ENCODE measurements around the gene ID3. TPM values are rescaled to one million over a fixed set of nuclear protein-coding genes. Genes with fewer than 3 reads are reported as not detected.

The ID3 gene
- total RNA-seq, 1 donor from 2014 or later: 420 TPM

DNA sequence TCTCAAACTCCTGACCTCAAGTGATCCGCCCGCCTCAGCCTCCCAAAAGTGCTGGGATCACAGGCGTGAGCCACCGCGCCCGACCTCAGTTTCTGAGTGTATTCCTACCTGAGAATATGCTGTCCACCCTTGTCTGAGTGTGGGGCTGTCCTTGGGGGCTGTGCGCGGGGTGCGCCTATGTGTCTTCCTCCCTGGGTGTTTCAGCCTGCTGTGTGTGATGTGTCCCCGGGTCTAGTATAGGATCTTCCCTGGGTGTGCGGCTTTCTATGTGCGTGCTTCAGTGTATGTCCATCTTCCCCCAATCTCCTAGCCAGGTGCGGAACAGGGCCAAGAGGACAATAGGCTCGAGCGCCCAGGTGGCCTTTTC, 8.3 kb upstream of the ID3 start:
- TF ChIP-seq CTCF (IDR thresholded peaks at IDR 0.05; ENCODE audit: unreplicated experiment): no peak
- H3K27ac Mint-ChIP-seq: peak overlapping the region; percentile 98

DNA sequence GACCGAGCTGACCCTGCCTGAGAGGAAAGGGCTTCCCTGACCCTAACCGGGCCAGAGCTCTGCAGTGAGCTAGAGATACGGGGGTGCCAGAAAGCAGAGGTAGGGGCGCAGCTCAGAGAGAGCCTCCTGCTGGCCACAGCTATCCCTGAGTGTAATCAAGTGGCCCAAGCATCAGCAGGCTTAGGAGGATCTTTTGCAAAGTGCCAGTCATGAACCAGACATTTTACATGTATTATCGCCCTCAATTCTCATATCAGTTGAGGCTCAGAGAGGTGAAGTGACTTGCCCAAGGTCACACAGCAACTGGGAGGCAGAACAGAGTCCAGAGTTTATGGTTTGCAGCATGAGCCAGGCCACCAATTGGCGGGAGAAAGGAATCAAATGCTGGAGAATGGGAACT, 7.0 kb upstream of the ID3 start:
- Mint-ChIP-seq H3K27ac (peak overlapping the region; percentile 98), H3K9me3 (ENCODE audit: low read depth) (no peaks in the 10 kb centered on the region), H3K4me3 (ENCODE audit: low read depth) (peak overlapping the region; percentile 43), H3K4me1 (ENCODE audit: low read depth) (peaks cover 63% of the 10 kb centered on the region), H3K27me3 (no peaks in the 10 kb centered on the region), H3K36me3 (ENCODE audit: insufficient read depth) (no peaks in the 10 kb centered on the region)
- TF ChIP-seq CTCF (IDR thresholded peaks at IDR 0.05; ENCODE audit: unreplicated experiment): no peak
- no peak for DNase-seq (ENCODE audit: low spot score, unreplicated experiment)

More for the DNA sequence above, 8.3 kb upstream of the ID3 start:
- Mint-ChIP-seq H3K9me3 (ENCODE audit: low read depth) (no peaks in the 10 kb centered on the region), H3K4me3 (ENCODE audit: low read depth) (peak overlapping the region; percentile 68), H3K36me3 (ENCODE audit: insufficient read depth) (no peaks in the 10 kb centered on the region), H3K4me1 (ENCODE audit: low read depth) (peaks cover 51% of the 10 kb centered on the region), H3K27me3 (no peaks in the 10 kb centered on the region)
- DNase-seq (ENCODE audit: low spot score, unreplicated experiment): no peak

DNA sequence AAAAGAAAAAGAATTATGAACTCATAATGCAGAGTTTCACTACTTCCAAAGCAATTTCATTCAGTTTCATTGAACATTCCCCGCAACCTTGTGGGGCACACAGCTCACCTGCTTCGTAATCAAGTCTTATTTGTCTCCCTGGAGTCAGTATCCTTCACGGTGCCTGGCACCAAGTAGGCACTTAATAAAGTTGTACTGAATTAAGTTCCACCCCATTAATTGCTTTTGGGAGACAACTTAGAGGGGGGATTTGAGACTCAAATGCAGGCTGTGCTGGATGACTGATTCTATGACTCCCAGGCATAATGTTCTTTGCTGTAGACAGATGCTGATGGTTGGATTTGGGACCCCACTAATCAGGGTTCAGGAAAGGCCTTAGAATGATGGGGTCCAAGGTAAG, 6.5 kb upstream of the ID3 start:
- H3K4me3 Mint-ChIP-seq (ENCODE audit: low read depth): peak overlapping the region; percentile 43
- H3K36me3 Mint-ChIP-seq (ENCODE audit: insufficient read depth): no peaks in the 10 kb centered on the region
- H3K27me3 Mint-ChIP-seq: no peaks in the 10 kb centered on the region
- H3K27ac Mint-ChIP-seq: peak overlapping the region; percentile 100
- H3K4me1 Mint-ChIP-seq (ENCODE audit: low read depth): peaks cover 68% of the 10 kb centered on the region
- no peak for TF ChIP-seq CTCF (IDR thresholded peaks at IDR 0.05; ENCODE audit: unreplicated experiment)
- H3K9me3 Mint-ChIP-seq (ENCODE audit: low read depth): no peaks in the 10 kb centered on the region
- DNase-seq (ENCODE audit: low spot score, unreplicated experiment): no peak

DNA sequence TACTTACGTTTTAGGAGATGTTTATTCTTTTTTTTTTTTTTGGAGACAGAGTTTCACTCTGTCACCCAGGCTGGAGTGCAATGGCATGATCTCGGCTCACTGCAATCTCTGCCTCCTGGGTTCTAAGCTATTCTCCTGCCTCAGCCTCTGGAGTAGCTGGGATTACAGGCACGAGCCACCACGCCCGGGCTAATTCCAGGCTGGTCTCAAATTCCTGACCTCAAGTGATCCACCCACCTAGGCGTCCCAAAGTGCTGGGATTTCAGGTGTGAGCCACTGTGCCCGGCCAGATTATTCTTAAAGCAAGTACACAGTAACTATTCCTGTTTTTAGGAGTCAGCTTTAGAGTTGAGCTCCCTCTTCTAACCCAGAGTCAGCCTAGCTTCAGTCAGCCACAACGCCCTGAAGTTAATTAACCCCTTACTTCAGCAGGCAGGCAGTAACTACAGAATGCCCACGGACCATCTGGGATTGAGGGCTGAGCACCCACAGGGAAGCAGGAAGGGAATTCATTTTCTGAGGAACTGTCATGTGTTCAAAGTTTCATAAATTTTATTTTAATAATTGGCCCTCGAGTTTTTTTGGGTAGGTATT, 5.3 kb upstream of the ID3 start:
- no peak for DNase-seq (ENCODE audit: low spot score, unreplicated experiment)
- Mint-ChIP-seq H3K9me3 (ENCODE audit: low read depth) (no peaks in the 10 kb centered on the region), H3K27ac (peak overlapping the region; percentile 100), H3K27me3 (no peaks in the 10 kb centered on the region), H3K4me1 (ENCODE audit: low read depth) (peaks cover 72% of the 10 kb centered on the region), H3K36me3 (ENCODE audit: insufficient read depth) (no peaks in the 10 kb centered on the region), H3K4me3 (ENCODE audit: low read depth) (no peak overlapping the region)
- no peak for TF ChIP-seq CTCF (IDR thresholded peaks at IDR 0.05; ENCODE audit: unreplicated experiment)

GRCh38 chr1:23563755-23564374, 4.6 kb upstream of the ID3 start:
- peak overlapping the region; percentile 100 for H3K27ac Mint-ChIP-seq
- no peaks in the 10 kb centered on the region for H3K9me3 Mint-ChIP-seq (ENCODE audit: low read depth)
- no peaks in the 10 kb centered on the region for H3K27me3 Mint-ChIP-seq
- no peaks in the 10 kb centered on the region for H3K36me3 Mint-ChIP-seq (ENCODE audit: insufficient read depth)
- no peak for TF ChIP-seq CTCF (IDR thresholded peaks at IDR 0.05; ENCODE audit: unreplicated experiment)
- no peak for DNase-seq (ENCODE audit: low spot score, unreplicated experiment)
- H3K4me3 Mint-ChIP-seq (ENCODE audit: low read depth): no peak overlapping the region
- H3K4me1 Mint-ChIP-seq (ENCODE audit: low read depth): peaks cover 66% of the 10 kb centered on the region
